Ishikawa (cell line): ENCODE results near the gene TNFRSF25.

Source experiments
- EGR1 ChIP-seq: IDR thresholded peaks from 2 replicates; pipeline ENCODE4 v1.6.1; 2012
- EP300 ChIP-seq: IDR thresholded peaks from 2 replicates; pipeline ENCODE4 v1.6.1; 2012; ENCODE audit warnings: borderline replicate concordance
- FOXM1 ChIP-seq: IDR thresholded peaks from 2 replicates; pipeline ENCODE4 v1.6.1; 2012; ENCODE audit warnings: low read depth, borderline replicate concordance
- NFIC ChIP-seq: IDR thresholded peaks from 2 replicates; pipeline ENCODE4 v1.6.1; 2012
- RAD21 ChIP-seq: IDR thresholded peaks from 2 replicates; pipeline ENCODE4 v1.6.1; 2012; ENCODE audit warnings: low read depth
- TEAD4 ChIP-seq: IDR thresholded peaks from 2 replicates; pipeline ENCODE4 v1.6.1; 2012

GRCh38 chr1:6477039-6477820 is 11.3 kb upstream of the TNFRSF25 start:
- TF ChIP-seq EGR1 (no peak), NFIC (no peak), EP300 (no peak), FOXM1 (no peak), TEAD4 (no peak), RAD21 (no peak)
